ENCODE results near the gene MRPS12.

The MRPS12 gene

GRCh38 chr19:38917516-38917915 is 13.2 kb upstream of the MRPS12 start:
- no peak overlapping the region for H3K27ac ChIP-seq (ENCODE audit: insufficient read depth in 1 of 2, low read depth in 1 of 2, low read length in 2 of 2, poor library complexity in 1 of 2, severe bottlenecking in 2 of 2)
- CTCF ChIA-PET = interaction anchor here (0.5 to 1.2 kb wide), 3 partner anchors 8 to 731 kb away, joined by 3 to 4 read pairs (median 3); partner anchors contain the start of gene SARS2
- POLR2A ChIA-PET = no interaction called here

GRCh38 chr19:38917921-38918491 is 12.7 kb upstream of the MRPS12 start:
- Histone ChIP-seq H3K36me3 (ENCODE audit: control insufficient read depth in 4 of 4, insufficient read depth in 4 of 4, low read length in 3 of 4) (peaks cover 0 to 28% (median 16%) of the 10 kb centered on the region in 4 experiments), H3K4me1 (ENCODE audit: control extremely low read depth in 1 of 4, control insufficient read depth in 4 of 4, insufficient read depth in 4 of 4, low read length in 3 of 4) (peaks cover 0 to under 1% (median 0%) of the 10 kb centered on the region in 4 experiments), H3K9me3 (ENCODE audit: control extremely low read depth in 1 of 5, control insufficient read depth in 4 of 5, insufficient read depth in 2 of 5, low read depth in 1 of 5, low read length in 4 of 5) (peaks cover 0 to 2% (median 0%) of the 10 kb centered on the region in 5 experiments), H3K27me3 (replicated peaks in 2 of 5; ENCODE audit: control insufficient read depth in 4 of 5, insufficient read depth in 5 of 5, low read length in 4 of 5) (no peaks in the 10 kb centered on the region), H3K4me3 (ENCODE audit: control insufficient read depth in 1 of 7, extremely low read depth in 1 of 7, insufficient read depth in 4 of 7, low read depth in 2 of 7, low read length in 6 of 7) (no peak overlapping the region), H3K27ac (ENCODE audit: insufficient read depth in 1 of 2, low read depth in 1 of 2, low read length in 2 of 2, poor library complexity in 1 of 2, severe bottlenecking in 2 of 2) (no peak overlapping the region)
- ChIA-PET POLR2A (no interaction called here), CTCF (interaction anchor here (1.0 kb wide), 2 partner anchors 8 to 13 kb away, joined by 3 to 4 read pairs; partner anchors contain the start of genes MRPS12 and SARS2)
- WGBS (ENCODE audit: insufficient coverage) = 96% methylated on average over 9 of the region's 13 CpGs
- DNase-seq = no peak

More at GRCh38 chr19:38917516-38917915, 13.2 kb upstream of the MRPS12 start:
- WGBS (ENCODE audit: insufficient coverage) = 91% methylated on average over 9 of the region's 9 CpGs
- Histone ChIP-seq H3K9me3 (ENCODE audit: control extremely low read depth in 1 of 5, control insufficient read depth in 4 of 5, insufficient read depth in 2 of 5, low read depth in 1 of 5, low read length in 4 of 5) (peaks cover 0 to 2% (median 0%) of the 10 kb centered on the region in 5 experiments), H3K36me3 (ENCODE audit: control insufficient read depth in 4 of 4, insufficient read depth in 4 of 4, low read length in 3 of 4) (peaks cover 0 to 27% (median 16%) of the 10 kb centered on the region in 4 experiments), H3K27me3 (replicated peaks in 2 of 5; ENCODE audit: control insufficient read depth in 4 of 5, insufficient read depth in 5 of 5, low read length in 4 of 5) (no peaks in the 10 kb centered on the region), H3K4me1 (ENCODE audit: control extremely low read depth in 1 of 4, control insufficient read depth in 4 of 4, insufficient read depth in 4 of 4, low read length in 3 of 4) (peaks cover 0 to 5% (median 1%) of the 10 kb centered on the region in 4 experiments), H3K4me3 (ENCODE audit: control insufficient read depth in 1 of 7, extremely low read depth in 1 of 7, insufficient read depth in 4 of 7, low read depth in 2 of 7, low read length in 6 of 7) (no peak overlapping the region)
- DNase-seq = no peak

GRCh38 chr19:38918526-38918925 is 12.2 kb upstream of the MRPS12 start:
- ChIA-PET POLR2A (no interaction called here), CTCF (interaction anchor here (1.0 kb wide), 1 partner anchor 12 kb away, joined by 4 read pairs; the partner anchor contains the start of genes MRPS12 and SARS2)
- Histone ChIP-seq H3K36me3 (ENCODE audit: control insufficient read depth in 4 of 4, insufficient read depth in 4 of 4, low read length in 3 of 4) (peaks cover 0 to 28% (median 16%) of the 10 kb centered on the region in 4 experiments), H3K9me3 (ENCODE audit: control extremely low read depth in 1 of 5, control insufficient read depth in 4 of 5, insufficient read depth in 2 of 5, low read depth in 1 of 5, low read length in 4 of 5) (peaks cover 0 to 2% (median 0%) of the 10 kb centered on the region in 5 experiments), H3K4me1 (ENCODE audit: control extremely low read depth in 1 of 4, control insufficient read depth in 4 of 4, insufficient read depth in 4 of 4, low read length in 3 of 4) (no peaks in the 10 kb centered on the region), H3K27me3 (replicated peaks in 2 of 5; ENCODE audit: control insufficient read depth in 4 of 5, insufficient read depth in 5 of 5, low read length in 4 of 5) (no peaks in the 10 kb centered on the region), H3K27ac (ENCODE audit: insufficient read depth in 1 of 2, low read depth in 1 of 2, low read length in 2 of 2, poor library complexity in 1 of 2, severe bottlenecking in 2 of 2) (no peak overlapping the region), H3K4me3 (ENCODE audit: control insufficient read depth in 1 of 7, extremely low read depth in 1 of 7, insufficient read depth in 4 of 7, low read depth in 2 of 7, low read length in 6 of 7) (no peak overlapping the region)
- WGBS (ENCODE audit: insufficient coverage) = 97% methylated on average over 4 of the region's 10 CpGs
- no peak for DNase-seq

- Histone ChIP-seq H3K4me3 (ENCODE audit: control insufficient read depth in 1 of 7, extremely low read depth in 1 of 7, insufficient read depth in 4 of 7, low read depth in 2 of 7, low read length in 6 of 7) (no peak overlapping the region), H3K27ac (ENCODE audit: insufficient read depth in 1 of 2, low read depth in 1 of 2, low read length in 2 of 2, poor library complexity in 1 of 2, severe bottlenecking in 2 of 2) (peak overlapping the region in 1 of 2 experiments; percentile 14), H3K27me3 (replicated peaks in 2 of 5; ENCODE audit: control insufficient read depth in 4 of 5, insufficient read depth in 5 of 5, low read length in 4 of 5) (no peaks in the 10 kb centered on the region), H3K4me1 (ENCODE audit: control extremely low read depth in 1 of 4, control insufficient read depth in 4 of 4, insufficient read depth in 4 of 4, low read length in 3 of 4) (no peaks in the 10 kb centered on the region), H3K36me3 (ENCODE audit: control insufficient read depth in 4 of 4, insufficient read depth in 4 of 4, low read length in 3 of 4) (peaks cover 0 to 35% (median 25%) of the 10 kb centered on the region in 4 experiments), H3K9me3 (ENCODE audit: control extremely low read depth in 1 of 5, control insufficient read depth in 4 of 5, insufficient read depth in 2 of 5, low read depth in 1 of 5, low read length in 4 of 5) (peaks cover 0 to 2% (median 0%) of the 10 kb centered on the region in 5 experiments)
- 91% methylated on average over 19 of the region's 21 CpGs for WGBS (ENCODE audit: insufficient coverage)
- ChIA-PET CTCF (no interaction called here), POLR2A (interaction anchor here (0.5 kb wide), 1 partner anchor 12 kb away, joined by 6 read pairs; no protein-coding TSS in a partner anchor)
- no peak for DNase-seq
These were observed 10.7 kb upstream of the MRPS12 start for GRCh38 chr19:38919837-38920601.

GRCh38 chr19:38920602-38921419 is 9.9 kb upstream of the MRPS12 start:
- peaks cover 4 to 38% (median 28%) of the 10 kb centered on the region in 4 experiments for H3K36me3 ChIP-seq (ENCODE audit: control insufficient read depth in 4 of 4, insufficient read depth in 4 of 4, low read length in 3 of 4)
- H3K27me3 ChIP-seq (replicated peaks in 2 of 5; ENCODE audit: control insufficient read depth in 4 of 5, insufficient read depth in 5 of 5, low read length in 4 of 5) = no peaks in the 10 kb centered on the region
- H3K4me1 ChIP-seq (ENCODE audit: control extremely low read depth in 1 of 4, control insufficient read depth in 4 of 4, insufficient read depth in 4 of 4, low read length in 3 of 4) = no peaks in the 10 kb centered on the region
- no peak overlapping the region for H3K27ac ChIP-seq (ENCODE audit: insufficient read depth in 1 of 2, low read depth in 1 of 2, low read length in 2 of 2, poor library complexity in 1 of 2, severe bottlenecking in 2 of 2)
- peaks cover 0 to 2% (median 0%) of the 10 kb centered on the region in 5 experiments for H3K9me3 ChIP-seq (ENCODE audit: control extremely low read depth in 1 of 5, control insufficient read depth in 4 of 5, insufficient read depth in 2 of 5, low read depth in 1 of 5, low read length in 4 of 5)
- ChIA-PET POLR2A (no interaction called here), CTCF (no interaction called here)
- WGBS (ENCODE audit: insufficient coverage) = 92% methylated on average over 7 of the region's 14 CpGs
- DNase-seq = no peak
- H3K4me3 ChIP-seq (ENCODE audit: control insufficient read depth in 1 of 7, extremely low read depth in 1 of 7, insufficient read depth in 4 of 7, low read depth in 2 of 7, low read length in 6 of 7) = no peak overlapping the region

GRCh38 chr19:38921420-38922274 is 9.1 kb upstream of the MRPS12 start:
- Histone ChIP-seq H3K27me3 (replicated peaks in 2 of 5; ENCODE audit: control insufficient read depth in 4 of 5, insufficient read depth in 5 of 5, low read length in 4 of 5) (no peaks in the 10 kb centered on the region), H3K4me3 (ENCODE audit: control insufficient read depth in 1 of 7, extremely low read depth in 1 of 7, insufficient read depth in 4 of 7, low read depth in 2 of 7, low read length in 6 of 7) (no peak overlapping the region), H3K9me3 (ENCODE audit: control extremely low read depth in 1 of 5, control insufficient read depth in 4 of 5, insufficient read depth in 2 of 5, low read depth in 1 of 5, low read length in 4 of 5) (peaks cover 0 to 2% (median 0%) of the 10 kb centered on the region in 5 experiments), H3K27ac (ENCODE audit: insufficient read depth in 1 of 2, low read depth in 1 of 2, low read length in 2 of 2, poor library complexity in 1 of 2, severe bottlenecking in 2 of 2) (no peak overlapping the region), H3K4me1 (ENCODE audit: control extremely low read depth in 1 of 4, control insufficient read depth in 4 of 4, insufficient read depth in 4 of 4, low read length in 3 of 4) (no peaks in the 10 kb centered on the region), H3K36me3 (ENCODE audit: control insufficient read depth in 4 of 4, insufficient read depth in 4 of 4, low read length in 3 of 4) (peaks cover 4 to 41% (median 27%) of the 10 kb centered on the region in 4 experiments)
- ChIA-PET POLR2A (no interaction called here), CTCF (no interaction called here)
- no peak for DNase-seq
- WGBS (ENCODE audit: insufficient coverage) = 96% methylated on average over 19 of the region's 20 CpGs
